Sciatic nerve (tissue), 2 donors: ENCODE data around the gene IFT27. TPM values are rescaled to one million over a fixed set of nuclear protein-coding genes. Genes with fewer than 3 reads are reported as not detected.
"Not testable (repeated sequence)": the region's sequence is repeated elsewhere in the genome, so short reads cannot be mapped to it uniquely, and the experiment has no call there.

Experiments
- ATAC-seq: fragments of 200-7000 bp; cut with Tn5 transposase; one replicate; pipeline ENCODE4 v1.9.1; 2020; ENCODE audit warnings: mild to moderate bottlenecking, moderate library complexity
- DNase-seq: peaks from one replicate; pipeline ENCODE4 v3.0.0-alpha.2; 2020; ENCODE audit warnings: low spot score
- intact Hi-C: fragments of 100-400 bp; cut with DNase I; formaldehyde crosslinking; loops from one replicate; pipeline ENCODE4 v1.14.2; 2022
- total RNA-seq: library from RNA; stranded (reverse); fragmentation: NEBNext Ultra II Directional; extraction: Animal tissue kit (Norgen Biotek cat#: 25700); gene quantifications from one replicate; pipeline ENCODE4 v1.2.1, GENCODE V29; 2021
- donor health status: DM: no; HTN: no; CAD: no.
- donor health status: DM: no; HTN: no; CAD: no.

Gene IFT27
- total RNA-seq, 1 donor from 2014 or later = 23.9 TPM

GRCh38 chr22:36754881-36755280 lies 21.0 kb downstream of the IFT27 start:
- peak; percentile 31 for DNase-seq
- ATAC-seq, intact Hi-C loops: not testable (repeated sequence)

GRCh38 chr22:36753916-36754315 lies 22.0 kb downstream of the IFT27 start:
- intact Hi-C loops = no loop called here
- ATAC-seq = no peak
- peak; percentile 48 for DNase-seq

GRCh38 chr22:36753120-36753802 lies 22.7 kb downstream of the IFT27 start:
- peak; percentile 8 for DNase-seq
- no peak for ATAC-seq
- intact Hi-C loops = no loop called here

- intact Hi-C loops = no loop called here
- ATAC-seq = no peak
- peak; percentile 21 for DNase-seq
Measured at GRCh38 chr22:36746375-36746970, 29.4 kb downstream of the IFT27 start.

GRCh38 chr22:36745301-36745995 lies 30.5 kb downstream of the IFT27 start:
- peak; percentile 27 for DNase-seq
- ATAC-seq = no peak
- intact Hi-C loops = no loop called here

- ATAC-seq (no peak), DNase-seq (peak; percentile 18)
- intact Hi-C loops = no loop called here
Measured at GRCh38 chr22:36744791-36745190, 31.1 kb downstream of the IFT27 start.

GRCh38 chr22:36744413-36744765 lies 31.5 kb downstream of the IFT27 start:
- DNase-seq (peak; percentile 26), ATAC-seq (no peak)
- intact Hi-C loops = no loop called here

- intact Hi-C loops = no loop called here
- ATAC-seq (no peak), DNase-seq (peak; percentile 50)
Measured at GRCh38 chr22:36743591-36744412, 32.1 kb downstream of the IFT27 start.

- intact Hi-C loops = no loop called here
- ATAC-seq = no peak
Measured at GRCh38 chr22:36743011-36743410, 32.9 kb downstream of the IFT27 start.

GRCh38 chr22:36741968-36742367 lies 34.0 kb downstream of the IFT27 start:
- ATAC-seq = no peak
- intact Hi-C loops = no loop called here
- DNase-seq = peak; percentile 5

More at GRCh38 chr22:36743011-36743410, 32.9 kb downstream of the IFT27 start:
- peak; percentile 12 for DNase-seq

GRCh38 chr22:36741204-36741793 lies 34.6 kb downstream of the IFT27 start:
- DNase-seq (peak; percentile 10), ATAC-seq (no peak)
- intact Hi-C loops = no loop called here

GRCh38 chr22:36740716-36741115 lies 35.2 kb downstream of the IFT27 start:
- intact Hi-C loops = no loop called here
- ATAC-seq = no peak

GRCh38 chr22:36739185-36739584 lies 36.7 kb downstream of the IFT27 start:
- no peak for ATAC-seq
- DNase-seq = no peak
- intact Hi-C loops = no loop called here

More at GRCh38 chr22:36740716-36741115, 35.2 kb downstream of the IFT27 start:
- peak; percentile 26 for DNase-seq

- intact Hi-C loops = no loop called here
- no peak for ATAC-seq
Measured at GRCh38 chr22:36738416-36739020, 37.4 kb downstream of the IFT27 start.

GRCh38 chr22:36737776-36738175 lies 38.1 kb downstream of the IFT27 start:
- peak; percentile 59 for DNase-seq
- intact Hi-C loops = no loop called here
- ATAC-seq = peak; percentile 28

More at GRCh38 chr22:36738416-36739020, 37.4 kb downstream of the IFT27 start:
- peak; percentile 22 for DNase-seq

- intact Hi-C loops = no loop called here
- ATAC-seq (no peak), DNase-seq (peak; percentile 30)
Measured at GRCh38 chr22:36736701-36737320, 39.1 kb downstream of the IFT27 start.

- intact Hi-C loops = no loop called here
- ATAC-seq (no peak), DNase-seq (peak; percentile 45)
Measured at GRCh38 chr22:36734171-36735058, 41.5 kb downstream of the IFT27 start.
